Fibroblast of the conjunctiva (primary cell): ENCODE results near the gene LIF.
"Not testable (repeated sequence)": the region's sequence is repeated elsewhere in the genome, so short reads cannot be mapped to it uniquely, and the experiment has no call there.

Source experiments
- DNase-seq: peaks from one replicate; pipeline ENCODE4 v3.0.0-alpha.2; 2010; ENCODE audit warnings: low read depth

LIF gene

DNA sequence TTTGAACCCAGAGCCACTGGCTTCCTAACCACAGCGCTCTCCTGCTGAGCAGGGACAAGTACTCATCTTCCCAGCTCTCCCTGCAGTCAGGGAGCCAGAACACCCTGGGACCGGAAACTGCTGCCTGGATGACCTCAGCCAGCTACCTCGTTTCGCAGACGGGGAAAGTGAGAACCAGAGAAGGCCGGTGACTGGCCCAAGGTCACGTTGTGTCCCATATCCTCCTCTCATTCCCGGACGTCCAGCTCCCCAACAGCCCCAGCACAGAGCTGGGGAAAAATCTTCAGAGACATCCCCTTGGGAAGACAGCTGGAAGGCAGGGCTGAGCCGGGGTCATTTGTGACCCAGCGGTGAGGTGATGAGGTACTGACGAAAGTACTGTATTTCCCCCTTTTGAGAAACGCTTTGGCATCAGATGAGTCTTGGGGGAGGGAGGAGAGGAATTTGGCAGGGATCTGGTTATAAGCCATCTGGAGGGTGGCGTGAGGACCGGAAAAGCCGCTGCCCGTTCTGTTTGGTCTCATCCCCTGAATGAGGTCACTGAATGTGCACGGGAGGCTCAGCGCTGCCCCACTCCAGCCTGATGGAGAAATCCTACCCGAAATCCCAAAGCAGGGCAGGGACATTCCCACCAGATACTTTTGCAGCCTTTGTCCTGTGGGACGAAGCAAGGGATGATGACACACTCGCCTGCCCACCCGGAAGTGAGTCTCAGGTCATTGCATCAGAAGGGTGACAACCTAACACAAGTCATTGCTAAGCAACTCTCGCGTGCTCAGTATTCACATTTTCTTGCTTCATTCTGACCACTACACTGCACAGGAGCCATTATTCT lies 41.1 kb downstream of the LIF start:
- DNase-seq, result peak; percentile 84

GRCh38 chr22:30204742-30205111 lies 41.8 kb downstream of the LIF start:
- peak; percentile 73 for DNase-seq

DNA sequence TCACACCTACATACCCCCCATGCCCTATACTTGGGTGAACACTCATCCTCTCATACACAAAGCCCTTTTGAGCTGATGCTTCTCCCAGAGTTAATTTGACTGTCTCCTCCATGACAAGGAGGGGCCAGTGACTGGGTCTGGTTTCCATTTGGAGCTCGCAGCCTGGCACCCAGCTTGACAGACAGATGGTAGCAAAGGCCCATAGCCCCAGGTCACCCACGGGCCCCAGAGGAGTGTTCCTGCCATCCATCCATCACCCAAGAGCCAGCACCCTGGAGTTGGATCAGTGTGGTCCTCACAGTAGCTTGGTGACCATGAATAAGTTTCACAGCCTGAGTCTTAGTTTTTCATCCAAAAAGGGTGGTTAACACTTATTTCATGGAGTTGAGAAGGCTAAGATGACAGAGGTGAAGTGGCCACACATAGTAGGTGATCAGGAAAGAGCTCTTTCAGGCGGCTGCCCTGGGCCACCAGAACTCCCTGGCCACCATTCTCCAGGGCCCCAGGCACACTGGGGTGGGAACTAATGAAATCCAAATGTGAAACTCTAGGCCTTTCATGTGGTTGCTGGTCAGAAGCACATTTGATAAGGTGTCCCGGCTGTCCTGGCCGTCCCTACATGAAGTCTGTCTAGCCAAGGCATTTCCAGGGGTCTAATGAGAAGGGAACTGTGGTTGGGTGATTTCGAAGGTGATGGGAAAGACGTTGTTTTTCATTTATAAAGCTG lies 42.4 kb downstream of the LIF start:
- DNase-seq, result no peak

GRCh38 chr22:30202531-30203006 lies 44.0 kb downstream of the LIF start:
- DNase-seq, result no peak

- peak; percentile 74 for DNase-seq
Observed at GRCh38 chr22:30201945-30202344, 44.6 kb downstream of the LIF start.

- DNase-seq, result not testable (repeated sequence)
Observed at GRCh38 chr22:30200905-30201304, 45.7 kb downstream of the LIF start.

GRCh38 chr22:30198921-30199320 lies 47.6 kb downstream of the LIF start:
- DNase-seq, result no peak

- DNase-seq, result no peak
Observed at GRCh38 chr22:30198152-30198825, 48.3 kb downstream of the LIF start.

DNA sequence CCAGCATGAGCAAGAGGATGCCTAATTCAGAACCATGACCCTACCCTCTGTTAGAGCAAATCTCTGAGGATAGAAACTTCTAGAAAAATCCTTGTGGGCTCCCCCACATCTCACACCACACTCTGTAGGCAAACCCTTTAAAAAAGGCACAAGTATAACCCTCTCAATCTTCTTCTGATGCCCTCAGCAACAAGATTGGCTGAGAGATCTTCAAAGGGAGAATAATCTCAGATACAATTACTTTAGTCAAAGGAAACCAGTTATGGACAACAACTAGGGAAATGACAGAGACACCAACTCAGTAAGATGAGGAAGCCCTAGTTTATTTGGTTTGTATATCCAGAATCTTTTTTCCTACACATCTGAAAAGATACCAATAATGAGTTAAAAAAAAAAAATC lies 49.2 kb downstream of the LIF start:
- DNase-seq, result no peak

DNA sequence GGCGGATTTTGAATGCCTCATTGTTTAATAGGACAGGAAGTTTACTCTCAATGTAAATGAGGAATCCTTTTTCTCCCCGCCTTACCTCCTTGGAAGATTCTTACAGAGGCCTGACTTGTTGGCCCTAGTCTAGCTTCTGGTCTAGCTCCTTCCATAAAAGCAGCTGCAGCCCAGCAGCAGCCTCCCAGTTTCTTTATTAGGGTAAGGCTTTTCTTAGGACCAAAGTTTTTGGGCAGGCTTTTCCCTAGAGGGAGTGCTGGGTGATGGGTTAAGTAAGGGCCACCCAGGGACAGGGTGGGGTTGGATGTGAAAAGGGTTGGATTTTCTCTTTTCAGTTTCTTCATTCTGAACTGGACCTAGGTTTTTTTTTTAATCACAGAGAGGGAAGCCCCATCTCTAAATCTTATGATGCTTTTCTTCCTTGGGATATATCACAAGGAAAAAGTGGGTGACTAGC lies 49.7 kb downstream of the LIF start:
- DNase-seq, result no peak

DNA sequence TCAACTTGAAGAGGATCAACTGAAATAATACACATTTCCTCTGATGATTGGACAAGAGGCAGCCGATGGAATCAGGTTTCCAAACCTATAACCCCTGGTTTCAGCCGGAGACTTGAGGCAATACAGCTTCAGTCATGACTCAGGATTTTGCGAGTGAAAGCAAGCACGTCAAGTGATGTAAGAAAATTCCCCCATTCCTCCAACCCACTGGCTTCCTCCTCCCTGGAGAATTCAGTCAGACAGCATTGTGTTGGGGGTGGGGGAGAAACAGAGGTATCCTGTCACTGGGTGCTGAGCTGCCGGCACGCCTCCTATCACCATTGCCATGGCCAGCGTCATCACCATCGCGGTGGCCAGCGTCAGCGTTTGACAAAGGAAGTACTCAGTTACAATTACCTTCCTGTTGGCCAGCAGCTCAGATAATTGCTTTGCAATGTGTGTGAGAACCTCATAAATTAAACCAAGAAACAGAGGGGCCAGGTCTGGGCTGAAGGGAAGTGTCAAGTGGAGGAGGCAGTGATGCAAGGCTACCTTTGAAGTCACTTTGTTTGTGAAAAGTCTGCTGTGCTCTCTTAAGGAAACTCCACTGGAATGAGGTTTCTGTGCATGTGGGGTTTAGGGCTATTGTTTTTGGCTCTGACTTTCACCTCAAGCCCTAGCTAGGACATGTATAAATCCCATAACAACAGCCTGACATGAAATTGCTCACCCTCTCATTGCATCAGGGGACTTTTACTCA lies 50.2 kb downstream of the LIF start:
- peak; percentile 98 for DNase-seq

DNA sequence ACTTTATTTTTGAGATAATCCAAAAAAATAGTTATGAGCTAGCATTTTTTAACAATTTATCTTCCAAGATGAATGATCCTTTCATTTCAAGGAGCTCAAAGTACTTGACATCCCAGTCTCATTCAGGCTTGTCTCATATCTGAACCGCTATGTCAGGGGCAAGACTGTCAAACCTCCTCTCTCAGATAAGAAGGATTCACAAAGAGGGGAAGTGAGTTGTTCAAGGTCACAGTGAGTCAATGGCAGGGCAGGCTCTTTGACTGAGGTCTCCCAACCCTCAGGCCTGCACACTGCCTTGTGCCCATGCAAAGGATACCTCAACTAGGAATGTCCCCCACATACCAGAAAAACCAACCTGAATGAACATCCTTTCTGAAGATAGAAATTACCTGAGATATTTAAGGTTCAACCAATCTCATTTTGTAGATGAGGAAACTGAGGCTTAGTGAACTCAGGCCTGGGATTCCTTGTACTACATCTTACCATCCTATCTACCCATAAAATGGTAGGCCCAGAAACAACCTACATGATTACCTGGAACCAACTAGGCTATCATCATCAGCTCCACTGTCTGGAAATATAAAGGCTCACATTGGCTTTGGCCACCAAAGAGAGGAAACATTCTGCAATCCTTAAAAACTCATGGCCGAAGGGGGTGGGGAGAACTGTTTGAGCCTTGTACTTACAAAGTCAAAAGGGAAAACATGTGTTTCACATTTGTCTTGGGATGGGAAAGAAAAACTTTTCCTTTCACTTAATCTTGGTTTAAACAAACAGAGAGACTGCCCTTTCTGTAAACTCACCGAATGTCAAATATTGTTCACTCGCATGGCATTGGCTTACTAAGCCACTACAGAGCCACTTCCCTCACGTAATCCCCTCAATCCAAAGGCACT lies 51.1 kb downstream of the LIF start:
- DNase-seq, result no peak

DNA sequence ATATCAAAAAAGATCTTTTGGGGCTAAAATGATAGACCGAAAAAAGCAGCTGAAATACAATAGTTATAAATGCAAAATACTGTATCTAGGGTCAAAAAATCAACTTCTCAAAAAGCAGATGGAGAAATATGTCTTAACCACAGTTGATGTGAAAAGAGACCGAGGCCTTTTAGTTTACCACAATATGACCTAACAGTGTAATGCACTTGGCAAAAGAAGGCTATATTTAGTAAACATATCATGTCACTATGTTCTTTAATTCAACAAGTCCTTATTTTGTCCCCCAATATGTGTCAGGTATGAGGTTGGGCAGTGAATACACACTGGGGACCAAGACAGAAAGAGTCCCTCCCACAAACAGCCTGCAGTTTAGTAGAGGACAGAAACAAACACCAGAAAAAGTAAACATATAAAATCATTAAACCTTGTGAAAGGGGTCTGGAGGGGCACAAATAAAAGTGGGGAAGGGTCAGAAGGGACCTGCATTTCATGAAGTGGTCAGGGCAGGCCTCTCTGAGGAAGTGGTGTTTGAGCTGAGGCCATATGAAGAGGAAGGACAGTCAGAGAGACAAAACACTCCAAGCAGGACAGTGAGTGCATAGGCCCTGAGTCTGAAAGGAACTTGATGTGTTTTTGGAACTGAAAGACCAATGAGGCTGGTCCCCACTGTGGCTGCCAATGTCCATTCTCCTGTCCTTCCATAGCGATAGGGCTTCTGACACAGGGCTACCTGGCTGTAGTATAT lies 53.4 kb downstream of the LIF start:
- no peak for DNase-seq

- DNase-seq, result no peak
Observed at GRCh38 chr22:30192427-30192826, 54.1 kb downstream of the LIF start.

- no peak for DNase-seq
Observed at GRCh38 chr22:30191040-30191701, 55.4 kb downstream of the LIF start.

DNA sequence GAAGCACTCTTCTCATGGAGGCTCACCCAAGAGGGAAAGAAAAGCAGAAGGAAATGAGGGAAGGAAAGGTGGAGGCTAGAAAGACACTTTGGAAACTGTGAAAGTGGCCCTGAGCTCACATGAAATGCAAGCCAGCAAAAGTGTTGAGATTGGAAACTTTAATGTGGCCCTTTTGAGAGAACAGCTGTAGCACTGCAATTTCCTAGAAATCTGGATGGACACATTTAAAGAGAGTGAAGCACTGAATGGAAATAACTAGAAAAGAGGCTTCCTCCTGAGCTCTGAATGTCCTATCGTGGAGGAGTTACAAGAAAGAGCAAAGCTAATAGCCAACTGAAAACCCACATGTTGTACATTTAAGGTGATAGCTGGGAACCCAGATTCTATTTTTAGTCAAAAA lies 56.0 kb downstream of the LIF start:
- no peak for DNase-seq
